GM19372 (cell line): Measurements from ENCODE around the gene CDK15.

Experiments
- ATAC-seq: cut with Tn5 transposase; IDR thresholded peaks from one replicate; pipeline ENCODE4 v1.9.1; 2021; ENCODE audit warnings: mild to moderate bottlenecking, low read depth, moderate library complexity; ENCODE audit not compliant: unreplicated experiment

The CDK15 gene

GRCh38 chr2:201859949-201860348 lies 53.6 kb downstream of the CDK15 start:
- ATAC-seq = no peak

- ATAC-seq = no peak
These were observed 54.3 kb downstream of the CDK15 start for GRCh38 chr2:201860636-201861066.

- no peak for ATAC-seq
These were observed 56.5 kb downstream of the CDK15 start for GRCh38 chr2:201862843-201863242.

- ATAC-seq = no peak
These were observed 60.5 kb downstream of the CDK15 start for GRCh38 chr2:201866643-201867473.

- ATAC-seq = no peak
These were observed 65.1 kb downstream of the CDK15 start for GRCh38 chr2:201871471-201871870.

- ATAC-seq = no peak
These were observed 66.3 kb downstream of the CDK15 start for GRCh38 chr2:201872591-201872990.

- ATAC-seq = no peak
These were observed 73.7 kb downstream of the CDK15 start for GRCh38 chr2:201879996-201880395.

- ATAC-seq = no peak
These were observed 74.2 kb downstream of the CDK15 start for GRCh38 chr2:201880579-201880978.

- ATAC-seq = peak; percentile 45
These were observed 74.8 kb downstream of the CDK15 start for GRCh38 chr2:201880993-201881611.

- no peak for ATAC-seq
These were observed 75.4 kb downstream of the CDK15 start for GRCh38 chr2:201881741-201882140.

GRCh38 chr2:201882353-201883090 lies 76.2 kb downstream of the CDK15 start:
- no peak for ATAC-seq

- ATAC-seq = no peak
These were observed 77.5 kb downstream of the CDK15 start for GRCh38 chr2:201883606-201884369.

- ATAC-seq = no peak
These were observed 80.2 kb downstream of the CDK15 start for GRCh38 chr2:201886504-201886903.

GRCh38 chr2:201887773-201888425 lies 81.6 kb downstream of the CDK15 start:
- no peak for ATAC-seq

GRCh38 chr2:201888426-201888800 lies 82.1 kb downstream of the CDK15 start:
- no peak for ATAC-seq

- ATAC-seq = no peak
These were observed 84.1 kb downstream of the CDK15 start for GRCh38 chr2:201890453-201890852.

- ATAC-seq = no peak
These were observed 85.3 kb downstream of the CDK15 start for GRCh38 chr2:201891676-201892075.

- no peak for ATAC-seq
These were observed 86.2 kb downstream of the CDK15 start for GRCh38 chr2:201892516-201892915.

- peak; percentile 64 for ATAC-seq
These were observed 94.0 kb downstream of the CDK15 start for GRCh38 chr2:201900362-201900761.

GRCh38 chr2:201901786-201902185 lies 95.4 kb downstream of the CDK15 start:
- ATAC-seq = no peak
